HEK293T (cell line): Measurements from ENCODE around the gene MON2.

Experiments used
- ARNT ChIP-seq: fragments of 450-650 bp; IDR thresholded peaks from 2 replicates; pipeline ENCODE4 v1.6.1; 2017; ENCODE audit warnings: mild to moderate bottlenecking
- ELF4 ChIP-seq: fragments of 450-650 bp; IDR thresholded peaks from 2 replicates; pipeline ENCODE4 v1.6.1; 2017; ENCODE audit warnings: antibody characterized with exemption
- FOXK2 ChIP-seq: fragments of 450-650 bp; IDR thresholded peaks from 2 replicates; pipeline ENCODE4 v1.6.1; 2016; ENCODE audit warnings: mild to moderate bottlenecking
- FOXM1 ChIP-seq: fragments of 450-650 bp; IDR thresholded peaks from 2 replicates; pipeline ENCODE4 v1.6.1; 2017; ENCODE audit warnings: mild to moderate bottlenecking, borderline replicate concordance
- NFRKB ChIP-seq: fragments of 450-650 bp; IDR thresholded peaks from 2 replicates; pipeline ENCODE4 v1.6.1; 2016; ENCODE audit warnings: mild to moderate bottlenecking, moderate library complexity
- PKNOX1 ChIP-seq: fragments of 450-650 bp; IDR thresholded peaks from 2 replicates; pipeline ENCODE4 v1.6.1; 2016
- SP1 ChIP-seq: fragments of 450-650 bp; IDR thresholded peaks from 2 replicates; pipeline ENCODE4 v1.6.1; 2017
- TARDBP ChIP-seq: fragments of 450-650 bp; IDR thresholded peaks from 2 replicates; pipeline ENCODE4 v1.6.1; 2016

DNA sequence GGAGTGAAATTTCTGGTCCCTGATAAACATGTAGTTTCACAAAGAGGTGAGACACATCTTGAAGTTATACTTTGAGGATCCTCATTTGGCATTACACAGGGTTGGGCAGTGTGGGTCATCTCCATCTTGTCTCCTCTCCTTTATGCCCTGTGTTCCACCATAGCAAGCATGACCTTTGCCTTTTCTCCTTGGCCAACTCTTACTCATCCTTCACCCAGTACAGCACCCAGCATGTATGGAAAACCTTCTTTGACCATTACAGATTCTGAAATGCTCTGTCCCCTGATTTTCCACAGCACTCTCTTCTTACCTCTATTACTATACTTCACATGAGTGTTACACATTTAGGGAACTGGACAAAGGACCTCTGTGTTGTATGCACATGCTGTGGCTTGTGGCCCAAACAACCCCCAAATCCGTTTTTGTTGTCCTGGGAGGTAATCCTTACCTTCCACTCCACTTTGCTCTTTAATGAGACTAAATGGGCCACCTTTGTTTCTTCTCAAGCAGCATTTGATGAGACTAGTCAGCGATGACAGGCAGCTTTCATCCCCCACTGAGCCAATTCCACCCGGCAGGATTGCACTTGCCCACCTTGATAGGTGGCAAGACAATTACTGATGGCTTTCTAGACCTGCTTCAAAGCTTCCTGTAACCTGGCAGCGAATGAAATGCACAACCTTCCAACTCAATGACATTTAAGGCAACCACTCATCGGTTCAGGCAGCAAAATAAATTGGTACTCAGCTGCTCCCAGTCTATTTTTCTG is 163.5 kb downstream of the MON2 start:
- no peak for TF ChIP-seq ARNT
- TF ChIP-seq FOXK2: no peak
- TF ChIP-seq SP1: no peak
- TF ChIP-seq TARDBP: no peak
- TF ChIP-seq FOXM1: no peak
- no peak for TF ChIP-seq ELF4
- no peak for TF ChIP-seq NFRKB
- no peak for TF ChIP-seq PKNOX1
